ENCODE measurements around the gene DBNDD1. TPM values are rescaled to one million over a fixed set of nuclear protein-coding genes. Genes with fewer than 3 reads are reported as not detected.

The DBNDD1 gene
- total RNA-seq, 2 donors from 2014 or later: 0.47 to 0.92 TPM

Other genes with a start within 250 kb of the DBNDD1 start
- 10 to 100 TPM; 10.7 to 12.7 TPM for gene FANCA, start 202.8 kb downstream of the DBNDD1 start, total RNA-seq
- 1 to 10 TPM; 1.3 to 3.3 TPM for gene SPIRE2, start 191.0 kb downstream of the DBNDD1 start, total RNA-seq
- 100 to 1,000 TPM; 393 to 428 TPM for gene TCF25, start 145.9 kb downstream of the DBNDD1 start, total RNA-seq
- gene MC1R, start 100.6 kb downstream of the DBNDD1 start, total RNA-seq: 10 to 100 TPM; 10.1 to 13.8 TPM
- under 1 TPM; 0.52 to 0.96 TPM for gene TUBB3, start 96.1 kb downstream of the DBNDD1 start, total RNA-seq
- 10 to 100 TPM; 32.5 to 38.3 TPM for gene DEF8, start 70.7 kb downstream of the DBNDD1 start, total RNA-seq
- not detected for gene PRDM7, start 57.9 kb upstream of the DBNDD1 start, total RNA-seq

Measured in T-helper 17 cell (primary cell).